Right cardiac atrium (tissue), 5 donors: ENCODE results near the gene MGRN1. TPM values are rescaled to one million over a fixed set of nuclear protein-coding genes. Genes with fewer than 3 reads are reported as not detected.
A peak's percentile ranks its signal among the peaks of the same experiment; 100 is the strongest.

Experiments used
- ATAC-seq, 2 donors: fragments of 200-7000 bp; cut with Tn5 transposase; one replicate each; pipeline versions ENCODE4 v1.8.0 to v1.9.1; 2020; ENCODE audit warnings: moderate library complexity in 2 of 2, mild to moderate bottlenecking in 1 of 2
- DNase-seq, 3 donors: peaks; one replicate each; pipeline ENCODE4 v3.0.0-alpha.2; 2020
- H3K27ac ChIP-seq: one replicate; pipeline ENCODE4 v1.5.1; 2013; ENCODE audit warnings: mild to moderate bottlenecking, low read length, control low read depth, moderate library complexity
- H3K27me3 ChIP-seq: one replicate; pipeline ENCODE4 v1.6.1; 2013; ENCODE audit not compliant: control insufficient read depth, insufficient read depth
- H3K4me1 ChIP-seq: one replicate; pipeline ENCODE4 v1.6.1; 2013; ENCODE audit warnings: low read length; ENCODE audit not compliant: control insufficient read depth, insufficient read depth
- H3K4me3 ChIP-seq: one replicate; pipeline ENCODE4 v1.5.1; 2013; ENCODE audit warnings: low read length, control low read depth
- H3K9me3 ChIP-seq: one replicate; pipeline ENCODE4 v1.6.1; 2013; ENCODE audit warnings: low read length; ENCODE audit not compliant: control insufficient read depth
- WGBS: extraction: QIAGEN DNeasy Blood & Tissue Kit; methylation state at CpG from one replicate; pipeline ENCODE4 v1.1.7; 2013; 5-methylcytosine and 5-hydroxymethylcytosine counted together
- intact Hi-C, 4 donors: fragments of 100-400 bp; cut with DNase I; formaldehyde crosslinking; loops; one replicate each; pipeline versions ENCODE4 v1.11.0 to v1.14.0; 2022 to 2023
- long read RNA-seq, 4 donors: library from polyadenylated mRNA; unstranded; transcript quantifications; one replicate each; pipeline ENCODE4 v2.0.0, GENCODE V29; 2020 to 2021
- polyA plus RNA-seq: library from polyadenylated mRNA; stranded (reverse); fragments of 200-250 nt; gene quantifications from one replicate; pipeline ENCODE4 v1.2.3, GENCODE V29; 2013
- total RNA-seq, 4 donors: library from RNA; stranded (reverse); fragmentation: NEBNext Ultra II Directional; extraction: Animal tissue kit (Norgen Biotek cat#: 25700); gene quantifications; one replicate each; pipeline ENCODE4 v1.2.1, GENCODE V29; 2021
- donor health status: healthy with polysubstance abuse.
- donor health status: DM: no; HTN: yes; CAD: no.
- donor health status: DM: no; HTN: no; CAD: no.
- donor health status: DM: no; HTN: yes; CAD: no; lungs with severe emphysema.
- donor health status: DM: yes; HTN: yes; CAD: no.

Gene MGRN1
- total RNA-seq (10 to 100 TPM; 37.0 to 49.9 (median 41.2) TPM), polyA plus RNA-seq (22.0 TPM)
- long read RNA-seq, donor 1, full-length matches to known transcripts = 12 of 36 reads
- long read RNA-seq, donor 1, partial matches to known transcripts = 4 of 36 reads
- long read RNA-seq, donor 1, other reads (novel, unspliced or antisense) = 20 of 36 reads
- long read RNA-seq, donor 2, full-length matches to known transcripts = 2 of 8 reads
- long read RNA-seq, donor 2, partial matches to known transcripts = 1 of 8 reads
- long read RNA-seq, donor 2, other reads (novel, unspliced or antisense) = 5 of 8 reads
- long read RNA-seq, donor 3, full-length matches to known transcripts = 5 of 10 reads
- long read RNA-seq, donor 3, partial matches to known transcripts = 1 of 10 reads
- long read RNA-seq, donor 3, other reads (novel, unspliced or antisense) = 4 of 10 reads
- long read RNA-seq, donor 4, full-length matches to known transcripts = 3 of 12 reads
- long read RNA-seq, donor 4, partial matches to known transcripts = 5 of 12 reads
- long read RNA-seq, donor 4, other reads (novel, unspliced or antisense) = 4 of 12 reads

DNA sequence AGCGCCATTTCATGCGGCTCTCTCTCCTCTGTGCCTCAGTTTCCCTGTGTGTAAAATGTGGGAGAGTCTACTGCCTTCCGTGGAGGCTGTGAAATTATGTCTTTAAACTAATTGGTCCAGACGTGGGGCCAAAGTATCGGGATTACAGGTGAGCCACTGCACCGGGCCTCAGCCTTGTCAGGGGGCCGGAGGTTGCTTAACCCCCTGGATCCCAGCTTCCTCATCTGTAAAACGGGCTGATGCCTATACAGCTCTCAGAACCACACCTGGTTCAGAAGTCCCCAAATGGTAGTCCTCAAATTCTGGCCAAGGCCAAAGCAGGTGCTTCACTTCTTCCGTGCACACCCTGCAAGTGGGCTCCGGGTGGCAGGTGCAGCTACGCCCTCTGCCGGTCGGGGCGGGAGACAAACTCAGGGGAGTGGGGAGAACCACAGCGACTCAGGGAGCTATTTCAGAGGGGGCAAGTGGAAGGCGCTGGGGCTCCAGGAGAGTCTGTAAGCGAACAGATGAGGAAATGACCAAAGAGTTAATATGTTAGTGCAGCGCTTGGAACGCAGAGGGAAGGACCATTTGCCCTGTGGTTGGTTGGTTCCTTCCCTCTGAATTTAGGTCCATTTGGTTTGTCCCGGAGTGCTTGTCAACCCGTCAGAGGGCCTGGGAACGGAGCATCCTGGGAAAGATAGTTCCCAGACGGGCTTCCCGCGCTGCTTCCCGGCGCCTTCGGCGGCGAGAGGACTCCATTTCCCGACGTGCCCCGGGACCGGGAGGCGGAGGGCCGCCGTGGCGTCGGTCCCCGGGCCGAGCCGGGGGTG lies at the start of gene MGRN1:
Gene MGRN1 (plus strand): TSS at position 812 of the 812 bp plus-strand sequence. CDS start 135 bp downstream, outside the sequence.
- peak; percentile 96 to 97 (median 97) for DNase-seq
- no peaks in the 10 kb centered on the region for H3K27me3 ChIP-seq
- peak within 1 kb of the TSS; percentile 93 for H3K27ac ChIP-seq
- intact Hi-C loops = no loop called here
- H3K4me1 ChIP-seq = peaks cover 14% of the 10 kb centered on the region
- H3K4me3 ChIP-seq = peak within 1 kb of the TSS; percentile 62
- peak; percentile 97 to 98 for ATAC-seq
- H3K9me3 ChIP-seq = no peaks in the 10 kb centered on the region
- WGBS = 8% methylated on average over 42 of the region's 42 CpGs

DNA sequence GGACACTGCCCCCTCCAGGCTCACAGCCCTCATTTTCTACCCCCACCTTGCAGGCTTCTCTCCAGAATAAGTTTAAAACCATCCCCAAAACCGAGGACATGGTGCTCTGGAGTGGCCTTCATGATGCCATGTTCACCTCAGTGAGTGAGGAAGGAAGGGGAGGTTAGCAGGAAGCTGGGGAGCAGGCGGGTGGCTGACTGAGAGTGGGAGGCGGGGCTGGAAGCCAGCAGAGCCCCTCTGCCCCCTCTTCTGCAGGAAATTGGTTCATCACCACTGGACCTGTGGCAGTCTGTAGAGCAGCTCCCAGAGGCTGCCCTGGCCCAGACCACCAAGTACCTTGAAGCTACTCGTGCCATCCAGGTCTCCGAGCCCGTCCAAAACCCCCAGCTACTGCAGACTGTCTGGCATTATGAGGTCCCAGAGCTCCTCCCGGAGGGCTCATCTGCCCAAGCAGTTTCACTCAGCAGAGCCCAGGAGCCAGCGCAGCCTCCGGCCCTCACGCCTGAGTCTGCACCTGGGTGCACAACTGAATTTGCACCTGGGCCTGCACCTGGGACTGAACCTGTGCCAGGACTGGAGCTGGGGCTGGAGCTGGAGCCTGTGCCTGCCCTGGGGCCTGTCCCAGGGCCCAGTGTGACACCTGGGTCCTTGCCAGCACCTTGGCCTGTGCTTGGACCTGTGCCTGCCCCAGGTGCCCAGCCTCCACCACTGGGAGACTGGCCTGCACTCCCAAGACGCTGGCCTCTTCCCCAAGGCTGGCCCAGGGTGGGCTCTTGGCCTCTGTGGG lies 49.5 kb upstream of the MGRN1 start:
- DNase-seq (no peak), ATAC-seq (no peak)
- no peak overlapping the region for H3K4me3 ChIP-seq
- no peaks in the 10 kb centered on the region for H3K27me3 ChIP-seq
- H3K9me3 ChIP-seq = no peaks in the 10 kb centered on the region
- no peak overlapping the region for H3K27ac ChIP-seq
- no peaks in the 10 kb centered on the region for H3K4me1 ChIP-seq
- WGBS = 75% methylated on average over 11 of the region's 11 CpGs
- intact Hi-C loops = no loop called here

DNA sequence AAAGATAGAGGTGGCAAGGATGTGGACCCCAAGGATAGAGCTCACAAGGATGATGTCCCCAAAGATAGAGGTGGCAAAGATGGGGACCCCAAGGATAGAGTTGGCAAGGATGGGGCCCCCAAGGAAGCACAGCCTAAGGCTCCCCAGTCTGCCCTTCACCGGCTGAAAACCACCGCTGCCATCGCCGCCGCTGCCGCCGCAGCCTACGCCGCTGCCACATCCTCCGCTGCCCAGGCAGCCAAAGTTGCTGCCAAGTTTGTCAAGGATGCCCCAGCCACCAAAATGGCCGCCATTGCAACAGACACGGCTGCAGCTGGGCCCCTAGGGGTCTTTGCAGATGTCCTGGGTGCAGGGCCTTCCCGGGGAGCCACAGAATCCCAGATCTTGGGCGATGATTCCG lies 48.6 kb upstream of the MGRN1 start:
- Histone ChIP-seq H3K4me3 (no peak overlapping the region), H3K27ac (no peak overlapping the region), H3K9me3 (no peaks in the 10 kb centered on the region), H3K4me1 (no peaks in the 10 kb centered on the region), H3K27me3 (no peaks in the 10 kb centered on the region)
- peak in 1 of 2 donors; percentile 20 for ATAC-seq
- DNase-seq = no peak
- intact Hi-C loops = no loop called here
- 97% methylated on average over 15 of the region's 15 CpGs for WGBS

DNA sequence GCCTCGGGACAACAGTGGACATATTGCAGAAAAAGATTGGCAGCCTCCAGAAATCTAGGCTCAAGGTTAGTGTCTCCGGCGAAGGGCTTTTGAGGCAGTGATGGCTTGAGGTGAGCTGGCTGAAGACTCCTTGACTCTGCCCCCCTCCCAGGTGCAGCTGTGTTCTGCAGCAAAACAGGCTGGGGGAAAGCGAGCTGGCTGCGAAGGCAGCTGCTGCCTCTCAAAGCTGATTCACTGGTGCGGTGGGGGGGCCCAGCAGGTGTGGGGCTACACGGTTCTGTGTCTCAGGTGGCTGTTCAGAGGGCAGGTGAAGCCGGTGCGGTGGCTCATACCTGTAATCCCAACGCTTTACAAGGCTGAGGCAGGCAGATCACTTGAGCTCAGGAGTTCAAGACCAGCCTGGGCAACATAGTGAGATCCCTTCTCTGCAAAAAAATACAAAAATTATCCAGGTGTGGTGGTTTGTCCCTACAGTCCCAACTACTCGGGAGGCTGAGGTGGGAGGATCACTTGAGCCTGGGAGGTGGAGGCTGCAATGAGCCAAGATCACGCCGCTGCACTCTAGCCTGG lies 45.6 kb upstream of the MGRN1 start:
- no peak for ATAC-seq
- Histone ChIP-seq H3K4me3 (no peak overlapping the region), H3K9me3 (no peaks in the 10 kb centered on the region), H3K4me1 (no peaks in the 10 kb centered on the region), H3K27ac (no peak overlapping the region), H3K27me3 (no peaks in the 10 kb centered on the region)
- intact Hi-C loops = no loop called here
- DNase-seq = no peak
- WGBS = 86% methylated on average over 13 of the region's 13 CpGs

DNA sequence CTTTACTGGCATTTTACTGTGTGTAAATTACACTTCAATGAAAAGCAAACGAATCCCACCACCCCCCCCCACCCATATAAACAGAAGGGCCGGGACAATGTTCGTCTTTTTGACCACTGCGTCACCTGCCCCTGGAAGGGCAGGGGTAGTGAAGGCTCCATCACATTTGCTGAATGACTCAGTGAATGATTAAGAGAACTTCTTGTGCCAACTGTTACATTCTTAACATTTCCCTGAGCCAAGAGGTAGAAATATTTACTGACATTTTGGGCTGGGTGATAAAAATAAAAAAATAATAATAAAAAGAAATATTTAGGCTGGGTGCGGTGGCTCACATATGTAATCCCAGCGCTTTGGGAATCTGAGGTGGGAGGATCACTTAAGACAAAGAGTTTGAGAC lies 44.4 kb upstream of the MGRN1 start:
- WGBS = 70% methylated on average over 6 of the region's 6 CpGs
- no peaks in the 10 kb centered on the region for H3K4me1 ChIP-seq
- no peak for ATAC-seq
- no peak overlapping the region for H3K4me3 ChIP-seq
- no peaks in the 10 kb centered on the region for H3K9me3 ChIP-seq
- intact Hi-C loops = loop anchor here in 1 of 4 donors (10.0 kb wide), 1 partner anchor 65 kb away; no protein-coding TSS in a partner anchor
- no peak overlapping the region for H3K27ac ChIP-seq
- no peaks in the 10 kb centered on the region for H3K27me3 ChIP-seq
- no peak for DNase-seq

DNA sequence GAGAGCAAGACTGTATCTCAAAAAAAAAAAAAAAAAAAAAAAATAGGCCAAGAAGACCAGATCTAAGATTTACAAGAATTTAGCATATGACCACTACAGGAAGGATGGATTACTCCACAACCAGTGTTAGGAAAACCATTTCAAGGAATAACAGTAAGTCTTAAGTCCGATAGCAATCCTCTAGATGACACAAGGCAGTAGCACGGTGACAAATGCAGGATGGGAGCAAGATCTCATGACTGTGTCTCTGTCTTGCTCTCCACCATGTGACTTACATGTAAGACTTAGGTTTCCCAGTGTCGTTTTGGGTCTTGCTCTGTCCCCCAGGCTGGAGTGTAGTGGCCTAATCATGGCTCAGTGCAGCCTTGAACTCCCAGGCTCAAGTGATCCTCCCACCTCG lies 40.7 kb upstream of the MGRN1 start:
- Histone ChIP-seq H3K4me3 (no peak overlapping the region), H3K4me1 (no peaks in the 10 kb centered on the region), H3K9me3 (no peaks in the 10 kb centered on the region), H3K27me3 (no peaks in the 10 kb centered on the region), H3K27ac (no peak overlapping the region)
- DNase-seq = no peak
- WGBS = 81% methylated on average over 4 of the region's 4 CpGs
- intact Hi-C loops = loop anchor here in 1 of 4 donors (10.0 kb wide), 1 partner anchor 69 kb away; no protein-coding TSS in a partner anchor
- no peak for ATAC-seq

DNA sequence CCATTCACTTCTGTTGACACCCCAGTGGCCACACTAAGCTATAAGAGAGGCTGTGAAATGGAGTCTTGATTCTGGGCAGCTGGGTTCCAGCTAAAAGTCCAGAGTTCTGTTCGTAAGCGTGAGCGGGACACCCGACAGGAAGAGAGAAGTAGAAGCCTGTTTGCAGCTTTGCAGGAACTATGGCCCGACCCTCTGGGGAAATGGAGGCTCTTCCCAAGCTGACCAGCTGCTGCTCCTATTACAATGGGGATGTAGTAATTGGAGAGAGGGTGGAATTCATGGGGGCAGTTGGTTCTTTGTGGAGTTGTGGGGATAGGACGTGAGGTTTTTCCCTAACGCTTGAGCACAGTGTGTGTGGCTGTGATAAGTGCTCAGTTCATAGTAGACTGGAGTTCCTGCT lies 38.3 kb upstream of the MGRN1 start:
- Histone ChIP-seq H3K4me3 (no peak overlapping the region), H3K9me3 (no peaks in the 10 kb centered on the region), H3K27ac (no peak overlapping the region), H3K27me3 (no peaks in the 10 kb centered on the region), H3K4me1 (no peaks in the 10 kb centered on the region)
- intact Hi-C loops = loop anchor here in 1 of 4 donors (10.0 kb wide), 1 partner anchor 71 kb away; no protein-coding TSS in a partner anchor
- ATAC-seq (no peak), DNase-seq (no peak)
- 34% methylated on average over 7 of the region's 7 CpGs for WGBS

DNA sequence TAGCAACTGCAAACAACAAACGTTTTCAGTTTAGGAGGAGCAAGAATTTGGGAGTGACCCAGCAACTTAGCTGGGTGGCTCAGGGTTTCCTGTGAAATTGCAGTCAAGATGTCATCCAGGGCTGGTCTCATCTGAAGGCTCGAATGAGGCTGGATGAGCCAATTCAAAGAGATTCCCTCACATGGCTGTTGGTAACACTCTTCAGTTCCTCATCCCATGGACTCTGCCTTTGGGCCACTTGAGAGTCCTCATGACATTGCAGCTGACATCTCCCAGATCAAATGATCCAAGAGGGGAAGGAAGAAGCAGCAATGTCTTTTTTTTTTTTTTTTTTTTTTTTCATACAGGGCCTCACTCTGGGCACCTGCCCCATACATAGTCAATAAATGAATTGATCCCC lies 36.2 kb upstream of the MGRN1 start:
- Histone ChIP-seq H3K9me3 (no peaks in the 10 kb centered on the region), H3K4me1 (no peaks in the 10 kb centered on the region), H3K27ac (no peak overlapping the region), H3K4me3 (no peak overlapping the region), H3K27me3 (no peaks in the 10 kb centered on the region)
- intact Hi-C loops = loop anchor here in 1 of 4 donors (10.0 kb wide), 1 partner anchor 74 kb away; no protein-coding TSS in a partner anchor
- WGBS = 81% methylated on average over 2 of the region's 2 CpGs
- DNase-seq (no peak), ATAC-seq (no peak)

DNA sequence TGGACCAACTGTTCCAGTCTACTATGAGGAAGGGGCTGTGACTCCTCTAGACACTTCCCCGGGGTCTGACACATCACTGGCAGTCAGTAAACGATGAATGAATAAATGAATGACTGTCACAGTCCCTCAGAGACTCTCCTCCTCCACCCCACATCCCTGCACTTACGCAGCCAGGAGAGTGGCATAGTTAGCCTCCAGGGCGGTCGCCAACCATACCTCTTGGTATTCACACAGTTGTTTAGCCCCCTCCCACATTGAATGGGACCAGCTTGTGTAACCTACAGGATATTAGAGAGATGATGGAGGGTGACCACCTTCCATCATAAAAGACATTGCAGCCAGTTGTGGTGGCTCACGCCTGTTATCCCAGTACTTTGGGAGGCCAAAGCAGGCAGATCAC lies 35.7 kb upstream of the MGRN1 start:
- no peak for DNase-seq
- Histone ChIP-seq H3K27ac (no peak overlapping the region), H3K4me1 (no peaks in the 10 kb centered on the region), H3K9me3 (no peaks in the 10 kb centered on the region), H3K4me3 (no peak overlapping the region), H3K27me3 (no peaks in the 10 kb centered on the region)
- ATAC-seq = no peak
- intact Hi-C loops = loop anchor here in 1 of 4 donors (10.0 kb wide), 1 partner anchor 74 kb away; no protein-coding TSS in a partner anchor
- 94% methylated on average over 6 of the region's 6 CpGs for WGBS

DNA sequence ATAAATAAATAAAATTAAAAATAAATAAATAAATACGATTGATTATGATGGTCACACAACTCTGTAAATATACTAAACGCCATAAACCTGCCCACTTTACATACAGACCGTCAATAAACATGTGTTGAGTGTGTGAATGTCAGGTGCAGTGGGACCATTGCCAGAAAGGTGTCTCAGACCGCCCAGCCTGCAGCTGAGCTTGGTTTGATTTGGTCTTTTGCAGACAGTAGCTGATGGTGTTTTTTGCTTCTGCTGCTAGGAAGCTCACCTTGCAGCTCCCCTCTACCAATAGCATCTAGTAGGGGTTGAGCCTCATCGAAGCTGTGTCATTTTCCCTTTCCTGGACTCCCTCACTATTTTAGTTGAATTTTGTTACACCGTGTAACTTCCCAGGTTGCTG lies 33.4 kb upstream of the MGRN1 start:
- H3K4me1 ChIP-seq = no peaks in the 10 kb centered on the region
- no peaks in the 10 kb centered on the region for H3K27me3 ChIP-seq
- H3K9me3 ChIP-seq = no peaks in the 10 kb centered on the region
- 69% methylated on average over 6 of the region's 6 CpGs for WGBS
- intact Hi-C loops = no loop called here
- ATAC-seq (no peak), DNase-seq (no peak)
- H3K27ac ChIP-seq = no peak overlapping the region
- H3K4me3 ChIP-seq = no peak overlapping the region
